HG03196 (cell line): ENCODE results near the gene TMEM220.
A peak's percentile ranks its signal among the peaks of the same experiment; 100 is the strongest.
"Not testable (repeated sequence)": the region's sequence is repeated elsewhere in the genome, so short reads cannot be mapped to it uniquely, and the experiment has no call there.

ENCODE experiments used
- ATAC-seq: cut with Tn5 transposase; IDR thresholded peaks from one replicate; pipeline ENCODE4 v1.9.1; 2021; ENCODE audit not compliant: unreplicated experiment

TMEM220 gene

GRCh38 chr17:10731408-10731879 is 1.6 kb upstream of the TMEM220 start:
- ATAC-seq = no peak

GRCh38 chr17:10730247-10730646 is 424 bp upstream of the TMEM220 start:
- ATAC-seq = not testable (repeated sequence)

GRCh38 chr17:10728331-10728892 is 1.4 kb downstream of the TMEM220 start:
- ATAC-seq = no peak

- no peak for ATAC-seq
Measured at GRCh38 chr17:10727192-10727591, 2.6 kb downstream of the TMEM220 start.

- ATAC-seq = no peak
Measured at GRCh38 chr17:10726196-10726595, 3.6 kb downstream of the TMEM220 start.

GRCh38 chr17:10725262-10725661 is 4.6 kb downstream of the TMEM220 start:
- no peak for ATAC-seq

- no peak for ATAC-seq
Measured at GRCh38 chr17:10724546-10725195, 5.2 kb downstream of the TMEM220 start.

GRCh38 chr17:10718547-10718946 is 11.3 kb downstream of the TMEM220 start:
- ATAC-seq = no peak

GRCh38 chr17:10716218-10716617 is 13.6 kb downstream of the TMEM220 start:
- ATAC-seq = no peak

GRCh38 chr17:10713318-10713717 is 16.5 kb downstream of the TMEM220 start:
- ATAC-seq = no peak

GRCh38 chr17:10705727-10706126 is 24.1 kb downstream of the TMEM220 start:
- ATAC-seq = no peak

- no peak for ATAC-seq
Measured at GRCh38 chr17:10702574-10702973, 27.2 kb downstream of the TMEM220 start.

GRCh38 chr17:10699856-10700255 is 30.0 kb downstream of the TMEM220 start:
- ATAC-seq = no peak

GRCh38 chr17:10698096-10698818 is 31.6 kb downstream of the TMEM220 start:
- ATAC-seq = no peak

GRCh38 chr17:10697092-10698081 is 32.4 kb downstream of the TMEM220 start, which contains the start of the genes ADPRM and SCO1:
ADPRM (plus strand) TSS chr17:10697594; CDS start chr17:10704927, 7,333 bp downstream.
SCO1 (minus strand) TSS chr17:10697533; CDS start chr17:10697507, 26 bp downstream.
- ATAC-seq = peak; percentile 91

GRCh38 chr17:10695875-10696407 is 33.9 kb downstream of the TMEM220 start:
- not testable (repeated sequence) for ATAC-seq

GRCh38 chr17:10687499-10687898 is 42.3 kb downstream of the TMEM220 start:
- ATAC-seq = no peak

GRCh38 chr17:10683853-10684252 is 46.0 kb downstream of the TMEM220 start:
- ATAC-seq = no peak

- ATAC-seq = no peak
Measured at GRCh38 chr17:10681866-10682446, 47.9 kb downstream of the TMEM220 start.

- ATAC-seq = no peak
Measured at GRCh38 chr17:10674704-10675103, 55.1 kb downstream of the TMEM220 start.
